H1 (cell line): ENCODE data around the gene CBL. TPM values are rescaled to one million over a fixed set of nuclear protein-coding genes. Genes with fewer than 3 reads are reported as not detected.

Experiments used
- CHD2 ChIP-seq: IDR thresholded peaks from 2 replicates; pipeline ENCODE4 v1.6.1; 2012; ENCODE audit warnings: low read length, improper control_type of control experiment
- HDAC6 ChIP-seq: IDR thresholded peaks from one replicate; pipeline ENCODE4 v1.7.1; 2012; ENCODE audit warnings: low read depth, mild to moderate bottlenecking, inconsistent platforms, low read length, moderate library complexity
- SIX5 ChIP-seq: IDR thresholded peaks from 2 replicates; pipeline ENCODE4 v1.6.1; 2011; ENCODE audit warnings: mild to moderate bottlenecking, low read depth, low read length
- SP1 ChIP-seq: IDR thresholded peaks from 2 replicates; pipeline ENCODE4 v1.6.1; 2011; ENCODE audit warnings: low read depth, low read length
- SP2 ChIP-seq: IDR thresholded peaks from 2 replicates; pipeline ENCODE4 v1.6.1; 2012; ENCODE audit warnings: mild to moderate bottlenecking, low read length, inconsistent platforms
- polyA plus RNA-seq, 7 experiments: library from polyadenylated mRNA; depleted of rRNA in 3 of 7; stranded (reverse) in 5 of 7; unstranded in 2 of 7; fragments of >200 nt in 5 of 7; fragments of 200-250 nt in 2 of 7; gene quantifications; 1 replicate in 5 of 7; 2 replicates in 1 of 7; 4 replicates in 1 of 7; pipeline versions ENCODE4 v1.2.1 to v1.2.3, GENCODE V29; 2011 to 2013; ENCODE audit warnings: missing spikeins in 2 of 7, mixed read lengths in 2 of 7
- total RNA-seq: library from RNA; stranded (reverse); fragmentation: NEBNext Ultra II Directional; extraction: Animal tissue kit (Norgen Biotek cat#: 25700); gene quantifications from 2 replicates; pipeline ENCODE4 v1.2.1, GENCODE V29; 2021

The CBL gene
- total and polyA plus RNA-seq, 2 of the 8 experiments (the other 6 are each of a cell fraction or from before 2014, with no cell fraction given) = 23.1 to 57.8 TPM

GRCh38 chr11:119195680-119196079 is 10.5 kb upstream of the CBL start (continued):
- TF ChIP-seq SIX5 (no peak), SP1 (peak; percentile 97), SP2 (peak; percentile 78), HDAC6 (no peak), CHD2 (peak; percentile 80)
- TF ChIP-seq, all 59 proteins: peak for 4
